Liver (tissue), 9 donors: Measurements from ENCODE around the gene SLC4A3. TPM values are rescaled to one million over a fixed set of nuclear protein-coding genes. Genes with fewer than 3 reads are reported as not detected.

Source experiments
- DNase-seq: peaks from one replicate; pipeline ENCODE4 v3.0.0-alpha.2; 2017; ENCODE audit warnings: low spot score
- H3K27ac ChIP-seq, 2 donors: one replicate each; pipeline ENCODE4 v1.7.0; 2013; ENCODE audit warnings: inconsistent platforms in 2 of 2, low read length in 2 of 2, control low read depth in 1 of 2, low read depth in 1 of 2, mild to moderate bottlenecking in 1 of 2
- H3K27me3 ChIP-seq, 4 donors: one replicate each; pipeline versions ENCODE4 v1.6.1 to v1.7.0; 2013; ENCODE audit warnings: low read length in 3 of 4, inconsistent platforms in 1 of 4, mild to moderate bottlenecking in 1 of 4, moderate library complexity in 1 of 4; ENCODE audit not compliant: control insufficient read depth in 4 of 4, insufficient read depth in 4 of 4
- H3K36me3 ChIP-seq, 4 donors: one replicate each; pipeline versions ENCODE4 v1.6.1 to v1.7.0; 2013; ENCODE audit warnings: low read length in 3 of 4, mild to moderate bottlenecking in 3 of 4, low read depth in 1 of 4, moderate library complexity in 1 of 4; ENCODE audit not compliant: control insufficient read depth in 4 of 4, insufficient read depth in 3 of 4
- H3K4me1 ChIP-seq, 4 donors: one replicate each; pipeline versions ENCODE4 v1.6.1 to v1.7.0; 2013; ENCODE audit warnings: low read length in 3 of 4, mild to moderate bottlenecking in 3 of 4, moderate library complexity in 1 of 4; ENCODE audit not compliant: control insufficient read depth in 4 of 4, insufficient read depth in 4 of 4
- H3K4me3 ChIP-seq, 3 donors: one replicate each; pipeline versions ENCODE4 v1.6.1 to v1.7.0; 2013; ENCODE audit warnings: low read length in 3 of 3, control low read depth in 1 of 3, low read depth in 1 of 3, mild to moderate bottlenecking in 1 of 3
- H3K9ac ChIP-seq, 2 donors: one replicate each; pipeline ENCODE4 v1.7.0; 2013; ENCODE audit warnings: low read length in 2 of 2, mild to moderate bottlenecking in 2 of 2, moderate library complexity in 2 of 2, control low read depth in 1 of 2, low read depth in 1 of 2
- H3K9me3 ChIP-seq, 4 donors: one replicate each; pipeline versions ENCODE4 v1.6.1 to v1.7.0; 2013; ENCODE audit warnings: low read length in 3 of 4; ENCODE audit not compliant: control insufficient read depth in 4 of 4
- ATF3 ChIP-seq: IDR thresholded peaks from 2 replicates; pipeline ENCODE4 v1.6.1; 2016; ENCODE audit warnings: antibody characterized with exemption
- CTCF ChIP-seq: fragments of 150-350 bp; IDR thresholded peaks from 2 replicates; pipeline ENCODE4 v1.5.1; 2017; ENCODE audit warnings: improper control_type of control experiment, low read depth, low read length; ENCODE audit not compliant: missing input control
- EGR1 ChIP-seq, 2 donors: IDR thresholded peaks; 2 replicates each; pipeline ENCODE4 v1.6.1; 2016 to 2018; ENCODE audit warnings: antibody characterized with exemption in 2 of 2, low read depth in 2 of 2
- FOXA1 ChIP-seq: IDR thresholded peaks from 2 replicates; pipeline ENCODE4 v1.6.1; 2016; ENCODE audit warnings: antibody characterized with exemption
- FOXA2 ChIP-seq: IDR thresholded peaks from 2 replicates; pipeline ENCODE4 v1.6.1; 2016; ENCODE audit warnings: antibody characterized with exemption
- GABPA ChIP-seq, 2 donors: IDR thresholded peaks in 1 of 2; conservative IDR thresholded peaks in 1 of 2; 2 replicates each; pipeline ENCODE4 v1.6.1; 2016; ENCODE audit warnings: antibody characterized with exemption in 2 of 2, mild to moderate bottlenecking in 1 of 2, moderate library complexity in 1 of 2
- HNF4A ChIP-seq, 2 donors: conservative IDR thresholded peaks; 2 replicates each; pipeline ENCODE4 v1.6.1; 2016; ENCODE audit warnings: antibody characterized with exemption in 2 of 2, mild to moderate bottlenecking in 2 of 2
- JUND ChIP-seq, 2 donors: IDR thresholded peaks; 2 replicates each; pipeline ENCODE4 v1.6.1; 2016; ENCODE audit warnings: antibody characterized with exemption in 2 of 2
- RAD21 ChIP-seq, 2 donors: IDR thresholded peaks; 2 replicates each; pipeline ENCODE4 v1.6.1; 2016; ENCODE audit warnings: antibody characterized with exemption in 2 of 2, mild to moderate bottlenecking in 2 of 2
- REST ChIP-seq: IDR thresholded peaks from 2 replicates; pipeline ENCODE4 v1.6.1; 2016; ENCODE audit warnings: antibody characterized with exemption, mild to moderate bottlenecking
- RXRA ChIP-seq, 2 donors: IDR thresholded peaks; 2 replicates each; pipeline ENCODE4 v1.6.1; 2017 to 2018; ENCODE audit warnings: antibody characterized with exemption in 2 of 2, mild to moderate bottlenecking in 1 of 2
- SP1 ChIP-seq: IDR thresholded peaks from 2 replicates; pipeline ENCODE4 v1.6.1; 2018; ENCODE audit warnings: antibody characterized with exemption, mild to moderate bottlenecking
- TAF1 ChIP-seq: conservative IDR thresholded peaks from 2 replicates; pipeline ENCODE4 v1.6.1; 2016; ENCODE audit warnings: antibody characterized with exemption, mild to moderate bottlenecking
- YY1 ChIP-seq: IDR thresholded peaks from 2 replicates; pipeline ENCODE4 v1.6.1; 2016; ENCODE audit warnings: antibody characterized with exemption, mild to moderate bottlenecking
- WGBS: extraction: QIAGEN DNeasy Blood & Tissue Kit; methylation state at CpG from one replicate; pipeline ENCODE4 v1.1.7; 2013; 5-methylcytosine and 5-hydroxymethylcytosine counted together
- polyA plus RNA-seq, 2 donors: library from polyadenylated mRNA; stranded (reverse) in 1 of 2; unstranded in 1 of 2; fragments of 200-250 nt in 1 of 2; fragments of >200 nt in 1 of 2; fragmentation: Nextera tagmentation in 1 of 2; extraction: Ambion mirVana in 1 of 2; gene quantifications; one replicate each; pipeline versions ENCODE4 v1.2.1 to v1.2.3, GENCODE V29; 2013 to 2015
- total RNA-seq, 2 donors: library from RNA; depleted of rRNA; stranded (reverse); fragments of >200 nt; gene quantifications; one replicate each; pipeline ENCODE4 v1.2.3, GENCODE V29; 2014
- donor health status: healthy.
- donor health status: healthy.
- donor health status: healthy.
- donor health status: healthy.
- donor health status: healthy.

SLC4A3 gene
- total and polyA plus RNA-seq, 4 donors: 0.08 to 0.19 (median 0.08) TPM

GRCh38 chr2:219634171-219634940, 6.9 kb downstream of the SLC4A3 start:
- no peaks in the 10 kb centered on the region for H3K27me3 ChIP-seq
- no peak for DNase-seq
- no peak overlapping the region for H3K27ac ChIP-seq
- no peak for TF ChIP-seq YY1
- no peaks in the 10 kb centered on the region for H3K9me3 ChIP-seq
- H3K36me3 ChIP-seq: no peaks in the 10 kb centered on the region
- WGBS: 92% methylated on average over 15 of the region's 15 CpGs
- H3K9ac ChIP-seq: no peak overlapping the region
- no peaks in the 10 kb centered on the region for H3K4me1 ChIP-seq
- no peak overlapping the region for H3K4me3 ChIP-seq

GRCh38 chr2:219634951-219635751, 7.7 kb downstream of the SLC4A3 start:
- H3K36me3 ChIP-seq: no peaks in the 10 kb centered on the region
- 78% methylated on average over 22 of the region's 22 CpGs for WGBS
- no peak overlapping the region for H3K27ac ChIP-seq
- H3K9me3 ChIP-seq: no peaks in the 10 kb centered on the region
- H3K9ac ChIP-seq: no peak overlapping the region
- no peak for DNase-seq
- no peak overlapping the region for H3K4me3 ChIP-seq
- H3K27me3 ChIP-seq: no peaks in the 10 kb centered on the region
- TF ChIP-seq JUND (IDR thresholded peaks at IDR 0.05): no peak
- TF ChIP-seq REST: no peak
- no peak for TF ChIP-seq TAF1
- TF ChIP-seq EGR1 (IDR thresholded peaks at IDR 0.05; ENCODE audit: low read depth in 2 of 2): no peak
- TF ChIP-seq CTCF: no peak
- no peak for TF ChIP-seq YY1
- no peak for TF ChIP-seq ATF3
- no peak for TF ChIP-seq FOXA2
- no peak for TF ChIP-seq RXRA (IDR thresholded peaks at IDR 0.05)
- TF ChIP-seq GABPA (IDR thresholded peaks at IDR 0.05 in 1 of 2, conservative IDR thresholded peaks at IDR 0.05 in 1 of 2): no peak
- TF ChIP-seq SP1: no peak
- no peak for TF ChIP-seq FOXA1
- no peak for TF ChIP-seq RAD21 (IDR thresholded peaks at IDR 0.05)
- TF ChIP-seq HNF4A (conservative IDR thresholded peaks at IDR 0.05): no peak
- H3K4me1 ChIP-seq: no peaks in the 10 kb centered on the region
